GM13976 (cell line): Measurements from ENCODE around the gene BMPR2.

Experiments used
- DNase-seq: peaks from one replicate; pipeline ENCODE4 v3.0.0; 2012; ENCODE audit warnings: low spot score
- in situ Hi-C: fragments of 300-500 bp; cut with MboI; formaldehyde crosslinking; loops from one replicate; pipeline ENCODE4 v1.12.0; 2022; ENCODE audit warnings: low sequenced_read_pairs, mixed read lengths, inconsistent platforms; ENCODE audit not compliant: unreplicated experiment
- TF ChIP-seq, protein P1 (sequence below): IDR thresholded peaks from 2 replicates; pipeline ENCODE4 v1.5.1; 2012; ENCODE audit warnings: borderline replicate concordance, mild to moderate bottlenecking; ENCODE audit not compliant: insufficient read depth; ENCODE audit errors: extremely low read depth, missing control alignments, control extremely low read depth

The BMPR2 gene

DNA sequence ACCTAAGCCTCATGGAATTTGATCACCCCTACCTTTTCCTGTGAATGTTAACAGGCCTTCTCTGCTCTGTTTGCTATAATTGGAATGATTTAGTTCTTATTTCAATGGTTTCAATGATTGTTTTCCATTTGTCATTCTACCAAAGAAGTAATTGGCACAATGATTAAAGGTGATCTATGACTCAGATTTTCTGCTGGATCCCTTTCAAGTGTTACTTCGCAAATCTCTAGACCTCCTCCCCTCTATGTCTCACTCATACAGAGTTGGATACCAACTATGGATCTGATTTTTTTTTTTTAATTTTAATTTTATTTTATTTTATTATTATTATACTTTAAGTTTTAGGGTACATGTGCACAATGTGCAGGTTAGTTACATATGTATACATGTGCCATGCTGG, 229.0 kb downstream of the BMPR2 start:
- in situ Hi-C loops: no loop called here
- TF ChIP-seq, protein P1, sequence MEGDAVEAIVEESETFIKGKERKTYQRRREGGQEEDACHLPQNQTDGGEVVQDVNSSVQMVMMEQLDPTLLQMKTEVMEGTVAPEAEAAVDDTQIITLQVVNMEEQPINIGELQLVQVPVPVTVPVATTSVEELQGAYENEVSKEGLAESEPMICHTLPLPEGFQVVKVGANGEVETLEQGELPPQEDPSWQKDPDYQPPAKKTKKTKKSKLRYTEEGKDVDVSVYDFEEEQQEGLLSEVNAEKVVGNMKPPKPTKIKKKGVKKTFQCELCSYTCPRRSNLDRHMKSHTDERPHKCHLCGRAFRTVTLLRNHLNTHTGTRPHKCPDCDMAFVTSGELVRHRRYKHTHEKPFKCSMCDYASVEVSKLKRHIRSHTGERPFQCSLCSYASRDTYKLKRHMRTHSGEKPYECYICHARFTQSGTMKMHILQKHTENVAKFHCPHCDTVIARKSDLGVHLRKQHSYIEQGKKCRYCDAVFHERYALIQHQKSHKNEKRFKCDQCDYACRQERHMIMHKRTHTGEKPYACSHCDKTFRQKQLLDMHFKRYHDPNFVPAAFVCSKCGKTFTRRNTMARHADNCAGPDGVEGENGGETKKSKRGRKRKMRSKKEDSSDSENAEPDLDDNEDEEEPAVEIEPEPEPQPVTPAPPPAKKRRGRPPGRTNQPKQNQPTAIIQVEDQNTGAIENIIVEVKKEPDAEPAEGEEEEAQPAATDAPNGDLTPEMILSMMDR: no peak

GRCh38 chr2:202608142-202608852, 232.2 kb downstream of the BMPR2 start:
- TF ChIP-seq, protein P1: no peak
- DNase-seq: no peak
- in situ Hi-C loops: no loop called here

More for the DNA sequence above, 229.0 kb downstream of the BMPR2 start:
- DNase-seq: no peak

DNA sequence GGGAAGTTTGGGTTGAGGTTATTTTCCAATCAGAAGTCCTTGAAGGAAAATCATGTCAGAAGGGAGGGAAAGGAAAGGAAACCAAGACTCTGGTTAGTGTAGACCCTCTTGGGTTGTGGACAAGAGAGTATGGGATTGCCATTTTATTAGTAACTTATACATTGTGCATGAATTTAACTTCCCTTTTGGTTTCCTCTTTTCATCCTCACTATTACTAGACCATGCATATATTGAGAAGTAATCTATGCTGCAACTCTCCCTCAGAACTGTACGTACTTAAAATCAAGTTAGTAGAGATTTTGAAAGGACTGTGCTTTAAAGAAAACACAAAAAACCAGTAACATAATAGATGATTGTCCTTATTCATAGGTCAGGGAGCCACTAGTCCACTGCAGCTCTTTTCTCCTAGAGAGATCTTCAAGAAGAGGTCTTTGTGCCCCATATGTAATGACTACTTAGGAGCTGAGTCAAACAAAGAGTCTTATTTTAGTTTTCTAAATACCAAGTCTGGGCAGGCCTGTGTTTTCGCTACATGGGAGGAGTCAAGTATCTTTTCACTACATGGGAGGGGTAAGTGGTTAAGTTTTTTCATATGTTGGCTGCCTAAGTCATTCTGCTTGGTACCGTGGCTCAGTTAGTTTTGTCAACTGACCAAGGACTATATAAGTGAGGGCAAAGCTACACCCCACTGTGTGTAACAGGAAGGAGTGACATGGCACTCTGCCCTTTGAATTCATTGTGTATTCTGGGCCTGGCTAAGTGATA, 233.4 kb downstream of the BMPR2 start:
- TF ChIP-seq, protein P1: no peak
- DNase-seq: peak; percentile 56
- in situ Hi-C loops: no loop called here

GRCh38 chr2:202610380-202610779, 234.3 kb downstream of the BMPR2 start:
- TF ChIP-seq, protein P1: no peak
- no peak for DNase-seq
- in situ Hi-C loops: no loop called here

- DNase-seq: no peak
- in situ Hi-C loops: no loop called here
- TF ChIP-seq, protein P1: no peak
Measured at GRCh38 chr2:202612145-202612544, 236.0 kb downstream of the BMPR2 start.

DNA sequence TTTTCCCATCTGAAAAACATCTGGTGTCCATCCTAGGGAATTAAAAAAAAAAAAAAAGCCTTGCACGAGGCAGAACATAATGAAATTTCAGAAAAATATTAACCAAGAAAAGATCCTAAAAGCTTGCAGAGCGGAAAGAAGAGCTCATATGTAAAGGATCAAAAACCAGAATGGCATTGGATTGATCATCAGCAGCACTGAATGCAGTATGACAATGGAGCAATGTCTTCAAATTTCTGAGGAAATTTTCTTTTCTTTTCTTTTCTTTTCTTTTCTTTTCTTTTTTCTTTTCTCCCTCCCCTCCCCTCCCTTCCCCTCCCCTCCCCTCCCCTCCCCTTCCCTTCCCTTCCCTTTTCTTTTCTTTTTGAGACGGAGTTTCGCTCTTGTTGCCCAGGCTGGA, 237.4 kb downstream of the BMPR2 start:
- in situ Hi-C loops: no loop called here
- DNase-seq: no peak
- TF ChIP-seq, protein P1: no peak
